ENCODE measurements around the gene ZNF503. TPM values are rescaled to one million over a fixed set of nuclear protein-coding genes. Genes with fewer than 3 reads are reported as not detected.
A peak's percentile ranks its signal among the peaks of the same experiment; 100 is the strongest.

ZNF503 gene
- total and polyA plus RNA-seq, 10 of the 15 experiments (the other 5 are each of a cell fraction or from before 2014, with no cell fraction given): 0.05 to 1.1 (median 0.11) TPM; not detected in 1

GRCh38 chr10:75377869-75378268 lies 23.7 kb downstream of the ZNF503 start:
- 6% methylated on average over 3 of the region's 3 CpGs for WGBS (ENCODE audit: insufficient coverage, insufficient replicate concordance, low lambda C conversion rate, missing lambda C conversion rate)
- no TSS peak for BruUV-seq (replicated peaks)
- POLR2A ChIA-PET: no interaction called here

GRCh38 chr10:75375838-75376237 lies 25.7 kb downstream of the ZNF503 start:
- H3K4me2 ChIP-seq (ENCODE audit: control insufficient read depth, insufficient read depth): no peak overlapping the region
- H3K9ac ChIP-seq (ENCODE audit: control insufficient read depth, insufficient read depth, low read length): no peak overlapping the region
- no peaks in the 10 kb centered on the region; a peak in 1 of 4 replicates for H3K27me3 ChIP-seq (replicated peaks in 1 of 2; ENCODE audit: control insufficient read depth in 2 of 2, insufficient read depth in 2 of 2, low read length in 1 of 2)
- H3K4me3 ChIP-seq: no peak overlapping the region
- SMC1A ChIA-PET (ENCODE audit: uncharacterized antibody, unreplicated experiment): no interaction called here
- H2AFZ ChIP-seq (ENCODE audit: control insufficient read depth, low read depth, low read length): no peak overlapping the region
- no TSS peak for BruUV-seq (replicated peaks)
- ATAC-seq: peak; percentile 97
- no peaks in the 10 kb centered on the region for H4K20me1 ChIP-seq (ENCODE audit: control insufficient read depth, insufficient read depth)
- H3K4me1 ChIP-seq (ENCODE audit: control insufficient read depth, insufficient read depth, low read length): no peaks in the 10 kb centered on the region
- H3K79me2 ChIP-seq (ENCODE audit: control insufficient read depth, insufficient read depth, low read length): no peaks in the 10 kb centered on the region
- RAD21 ChIA-PET (ENCODE audit: unreplicated experiment): no interaction called here
- peak; percentile 40; the same call in 1 of the 2 replicates for TF ChIP-seq IKZF1 (conservative IDR thresholded peaks at IDR 0.05)
- TF ChIP-seq MEF2B (IDR thresholded peaks at IDR 0.05; ENCODE audit: partially characterized antibody, poor library complexity, severe bottlenecking): no peak
- TF ChIP-seq CHD1 (IDR thresholded peaks at IDR 0.05; ENCODE audit: low read depth, low read length): no peak
- peak; percentile 87 for TF ChIP-seq SPI1 (IDR thresholded peaks at IDR 0.05; ENCODE audit: borderline replicate concordance, insufficient read depth, low read depth, low read length)
- TF ChIP-seq ATF2 (IDR thresholded peaks at IDR 0.05; ENCODE audit: low read length): no peak
- 0 out of 2 replicates have a peak, but pooled peaks have one; percentile 45 for TF ChIP-seq IRF4 (IDR thresholded peaks at IDR 0.05; ENCODE audit: low read depth, low read length)
- TF ChIP-seq IKZF2 (IDR thresholded peaks at IDR 0.05): peak; percentile 11 to 28; a peak in 1 of 4 replicates
- H3K9me3 ChIP-seq (replicated peaks; ENCODE audit: control insufficient read depth, insufficient read depth, low read length): no peaks in the 10 kb centered on the region
- 0% methylated on average over 2 of the region's 2 CpGs for WGBS (ENCODE audit: insufficient coverage, insufficient replicate concordance, low lambda C conversion rate, missing lambda C conversion rate)
- peak; percentile 27 for DNase-seq (ENCODE audit: low read depth, low spot score)
- in situ Hi-C loops (cut with MboI) (loop anchor here (25.0 kb wide), 2 partner anchors 661 to 1161 kb away; no protein-coding TSS in a partner anchor), intact Hi-C loops (cut with micrococcal nuclease; ENCODE audit: unreplicated experiment) (no loop called here)
- POLR2A ChIA-PET: no interaction called here
- no peak for FAIRE-seq
- CTCF ChIA-PET: no interaction called here
- H3K27ac ChIP-seq (ENCODE audit: control insufficient read depth, insufficient read depth): no peak overlapping the region
- no peaks in the 10 kb centered on the region for H3K36me3 ChIP-seq (ENCODE audit: control insufficient read depth in 2 of 2, insufficient read depth in 2 of 2, low read length in 1 of 2)

More at GRCh38 chr10:75377869-75378268, 23.7 kb downstream of the ZNF503 start:
- Histone ChIP-seq H4K20me1 (ENCODE audit: control insufficient read depth, insufficient read depth) (no peaks in the 10 kb centered on the region), H2AFZ (ENCODE audit: control insufficient read depth, low read depth, low read length) (no peak overlapping the region), H3K4me2 (ENCODE audit: control insufficient read depth, insufficient read depth) (no peak overlapping the region), H3K79me2 (ENCODE audit: control insufficient read depth, insufficient read depth, low read length) (no peaks in the 10 kb centered on the region), H3K9ac (ENCODE audit: control insufficient read depth, insufficient read depth, low read length) (no peak overlapping the region), H3K36me3 (ENCODE audit: control insufficient read depth in 2 of 2, insufficient read depth in 2 of 2, low read length in 1 of 2) (no peaks in the 10 kb centered on the region), H3K4me1 (ENCODE audit: control insufficient read depth, insufficient read depth, low read length) (no peaks in the 10 kb centered on the region), H3K4me3 (no peak overlapping the region), H3K27me3 (replicated peaks in 1 of 2; ENCODE audit: control insufficient read depth in 2 of 2, insufficient read depth in 2 of 2, low read length in 1 of 2) (no peaks in the 10 kb centered on the region), H3K9me3 (replicated peaks; ENCODE audit: control insufficient read depth, insufficient read depth, low read length) (no peaks in the 10 kb centered on the region), H3K27ac (ENCODE audit: control insufficient read depth, insufficient read depth) (no peak overlapping the region)
- intact Hi-C loops (cut with micrococcal nuclease; ENCODE audit: unreplicated experiment): no loop called here
- ChIA-PET CTCF (no interaction called here), RAD21 (ENCODE audit: unreplicated experiment) (no interaction called here), SMC1A (ENCODE audit: uncharacterized antibody, unreplicated experiment) (no interaction called here)
- FAIRE-seq: no peak
- TF ChIP-seq PBX3 (IDR thresholded peaks at IDR 0.05; ENCODE audit: insufficient replicate concordance, low read depth, low read length): no peak
- in situ Hi-C loops (cut with MboI): loop anchor here (25.0 kb wide), 2 partner anchors 659 to 1159 kb away; no protein-coding TSS in a partner anchor
- DNase-seq (ENCODE audit: low read depth, low spot score): no peak
- ATAC-seq: no peak

Data from GM12878 (cell line).